GM23248 (cell line): Measurements from ENCODE around the gene MEGF11.

ENCODE experiments used
- EZH2 ChIP-seq: fragments of 200-600 bp; sonication (generic); IDR thresholded peaks from 2 replicates; pipeline ENCODE4 v1.6.1; 2018; ENCODE audit warnings: antibody characterized with exemption, mild to moderate bottlenecking; ENCODE audit not compliant: insufficient read depth, poor library complexity, severe bottlenecking
- EZH2phosphoT487 ChIP-seq: fragments of 200-600 bp; sonication (generic); IDR thresholded peaks from 2 replicates; pipeline ENCODE4 v1.6.1; 2018; ENCODE audit warnings: antibody characterized with exemption, moderate library complexity, mild to moderate bottlenecking, low read depth; ENCODE audit not compliant: insufficient read depth

- TF ChIP-seq EZH2phosphoT487 (no peak), EZH2 (no peak)
Measured at GRCh38 chr15:66046751-66047150, 206.8 kb downstream of the MEGF11 start.
